Measurements from ENCODE around the gene CGB1.
"Not testable (repeated sequence)": the region's sequence is repeated elsewhere in the genome, so short reads cannot be mapped to it uniquely, and the experiment has no call there.

The CGB1 gene

GRCh38 chr19:49036815-49037214 lies at the start of gene CGB1:
Gene CGB1, minus strand, starts transcription at chr19:49036895. Its CDS starts 184 bp downstream, at chr19:49036711.
- not testable (repeated sequence) for H3K27ac ChIP-seq

GRCh38 chr19:49086296-49086695 lies 49.6 kb upstream of the CGB1 start:
- no peak for TF ChIP-seq CTCF (conservative IDR thresholded peaks at IDR 0.05)
- H3K27ac ChIP-seq: peak overlapping the region; percentile 94

GRCh38 chr19:49085868-49086232 lies 49.2 kb upstream of the CGB1 start:
- no peak for TF ChIP-seq CTCF (conservative IDR thresholded peaks at IDR 0.05)
- H3K27ac ChIP-seq: peak overlapping the region; percentile 94

- TF ChIP-seq CTCF (conservative IDR thresholded peaks at IDR 0.05): no peak
- H3K27ac ChIP-seq: peak within 1 kb of the TSS; percentile 94
These were observed 48.5 kb upstream of the CGB1 start, which contains the start of gene SNRNP70 for GRCh38 chr19:49085020-49085867. Gene SNRNP70, plus strand, starts transcription at chr19:49085451. Its CDS starts 964 bp downstream, at chr19:49086415.

- peak overlapping the region; percentile 94 for H3K27ac ChIP-seq
- no peak for TF ChIP-seq CTCF (conservative IDR thresholded peaks at IDR 0.05)
These were observed 47.7 kb upstream of the CGB1 start for GRCh38 chr19:49084206-49085019.

- no peak overlapping the region for H3K27ac ChIP-seq
- TF ChIP-seq CTCF (conservative IDR thresholded peaks at IDR 0.05): no peak
These were observed 44.6 kb upstream of the CGB1 start for GRCh38 chr19:49081273-49081672.

- no peak for TF ChIP-seq CTCF (conservative IDR thresholded peaks at IDR 0.05)
- no peak overlapping the region for H3K27ac ChIP-seq
These were observed 43.7 kb upstream of the CGB1 start for GRCh38 chr19:49080392-49080791.
